Stimulated activated CD4-positive, alpha-beta T cell treated with anti-CD3 and anti-CD28 coated beads, Interleukin-15, amount 100 ng/mL, for 48 hours (primary cell): Measurements from ENCODE around the gene IP6K3.

Source experiments
- DNase-seq, 2 donors: peaks; one replicate each; pipeline ENCODE4 v3.0.0-alpha.2; 2020; ENCODE audit warnings: low read depth in 2 of 2

IP6K3 gene

GRCh38 chr6:33723371-33724085 is 23.2 kb downstream of the IP6K3 start:
- no peak for DNase-seq

- DNase-seq: no peak
These were observed 24.5 kb downstream of the IP6K3 start for GRCh38 chr6:33722103-33722623.

- DNase-seq: no peak
These were observed 25.2 kb downstream of the IP6K3 start for GRCh38 chr6:33721508-33721907.

- DNase-seq: no peak
These were observed 25.7 kb downstream of the IP6K3 start for GRCh38 chr6:33720998-33721397.

GRCh38 chr6:33719326-33719987 is 27.2 kb downstream of the IP6K3 start:
- DNase-seq: no peak

- DNase-seq: no peak
These were observed 28.0 kb downstream of the IP6K3 start for GRCh38 chr6:33718713-33719112.

GRCh38 chr6:33717934-33718455 is 28.7 kb downstream of the IP6K3 start:
- DNase-seq: no peak

GRCh38 chr6:33716890-33717632 is 29.6 kb downstream of the IP6K3 start:
- no peak for DNase-seq

- DNase-seq: no peak
These were observed 30.3 kb downstream of the IP6K3 start for GRCh38 chr6:33716379-33716778.

- DNase-seq: no peak
These were observed 32.2 kb downstream of the IP6K3 start for GRCh38 chr6:33714385-33715040.

- DNase-seq: no peak
These were observed 32.9 kb downstream of the IP6K3 start for GRCh38 chr6:33713786-33714185.

GRCh38 chr6:33712914-33713313 is 33.8 kb downstream of the IP6K3 start:
- DNase-seq: no peak

- peak; percentile 97 for DNase-seq
These were observed 35.3 kb downstream of the IP6K3 start, which contains the start of gene UQCC2 for GRCh38 chr6:33711140-33712129. UQCC2 (minus strand) TSS chr6:33711700; CDS start chr6:33711686, 14 bp downstream.

GRCh38 chr6:33710296-33711121 is 36.2 kb downstream of the IP6K3 start:
- no peak for DNase-seq

GRCh38 chr6:33709605-33710295 is 37.0 kb downstream of the IP6K3 start:
- DNase-seq: no peak

- no peak for DNase-seq
These were observed 38.0 kb downstream of the IP6K3 start for GRCh38 chr6:33708516-33709204.

GRCh38 chr6:33707771-33708170 is 38.9 kb downstream of the IP6K3 start:
- DNase-seq: no peak
